ENCODE results near the gene ZNF598.

The ZNF598 gene

GRCh38 chr16:2009791-2010510, at the start of gene ZNF598:
Gene ZNF598 (minus strand): TSS chr16:2009821.
- peak; percentile 86 for DNase-seq
- H3K4me1 Mint-ChIP-seq, result peaks cover 44% of the 10 kb centered on the region
- no peaks in the 10 kb centered on the region for H3K27me3 Mint-ChIP-seq (ENCODE audit: low read depth, poor library complexity)
- H3K4me3 Mint-ChIP-seq, result peak within 1 kb of the TSS; percentile 85
- H3K9me3 Mint-ChIP-seq, result no peaks in the 10 kb centered on the region
- TF ChIP-seq, protein P1, sequence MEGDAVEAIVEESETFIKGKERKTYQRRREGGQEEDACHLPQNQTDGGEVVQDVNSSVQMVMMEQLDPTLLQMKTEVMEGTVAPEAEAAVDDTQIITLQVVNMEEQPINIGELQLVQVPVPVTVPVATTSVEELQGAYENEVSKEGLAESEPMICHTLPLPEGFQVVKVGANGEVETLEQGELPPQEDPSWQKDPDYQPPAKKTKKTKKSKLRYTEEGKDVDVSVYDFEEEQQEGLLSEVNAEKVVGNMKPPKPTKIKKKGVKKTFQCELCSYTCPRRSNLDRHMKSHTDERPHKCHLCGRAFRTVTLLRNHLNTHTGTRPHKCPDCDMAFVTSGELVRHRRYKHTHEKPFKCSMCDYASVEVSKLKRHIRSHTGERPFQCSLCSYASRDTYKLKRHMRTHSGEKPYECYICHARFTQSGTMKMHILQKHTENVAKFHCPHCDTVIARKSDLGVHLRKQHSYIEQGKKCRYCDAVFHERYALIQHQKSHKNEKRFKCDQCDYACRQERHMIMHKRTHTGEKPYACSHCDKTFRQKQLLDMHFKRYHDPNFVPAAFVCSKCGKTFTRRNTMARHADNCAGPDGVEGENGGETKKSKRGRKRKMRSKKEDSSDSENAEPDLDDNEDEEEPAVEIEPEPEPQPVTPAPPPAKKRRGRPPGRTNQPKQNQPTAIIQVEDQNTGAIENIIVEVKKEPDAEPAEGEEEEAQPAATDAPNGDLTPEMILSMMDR (IDR thresholded peaks at IDR 0.05), result no peak
- H3K27ac Mint-ChIP-seq, result peak within 1 kb of the TSS; percentile 75
- H3K36me3 Mint-ChIP-seq (ENCODE audit: low read depth), result no peaks in the 10 kb centered on the region

DNA sequence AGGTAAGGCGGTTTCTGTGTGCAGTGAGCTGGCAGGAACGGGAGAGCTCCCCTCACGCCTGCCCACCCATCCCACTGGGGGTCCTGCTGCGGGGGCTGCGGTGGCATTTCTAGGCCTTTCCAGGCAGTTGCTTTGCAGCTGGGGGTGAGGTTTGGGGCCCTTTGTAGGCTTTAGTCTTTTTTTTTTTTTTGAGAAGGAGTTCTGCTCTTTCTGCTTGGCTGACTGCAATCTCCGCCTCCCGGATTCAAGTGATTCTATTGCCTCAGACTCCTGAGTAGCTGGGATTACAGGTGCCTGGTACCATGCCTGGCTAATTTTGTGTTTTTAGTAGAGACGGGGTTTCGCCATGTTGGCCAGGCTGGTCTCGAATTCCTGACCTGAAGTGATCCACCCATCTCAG, 49.3 kb upstream of the ZNF598 start:
- peaks cover 7% of the 10 kb centered on the region for H3K36me3 Mint-ChIP-seq (ENCODE audit: low read depth)
- H3K27ac Mint-ChIP-seq, result peak overlapping the region; percentile 67
- H3K27me3 Mint-ChIP-seq (ENCODE audit: low read depth, poor library complexity), result peaks cover 3% of the 10 kb centered on the region
- no peak overlapping the region for H3K4me3 Mint-ChIP-seq
- TF ChIP-seq, protein P1 (IDR thresholded peaks at IDR 0.05), result no peak
- peaks cover 17% of the 10 kb centered on the region for H3K4me1 Mint-ChIP-seq
- no peak for DNase-seq
- H3K9me3 Mint-ChIP-seq, result no peaks in the 10 kb centered on the region

DNA sequence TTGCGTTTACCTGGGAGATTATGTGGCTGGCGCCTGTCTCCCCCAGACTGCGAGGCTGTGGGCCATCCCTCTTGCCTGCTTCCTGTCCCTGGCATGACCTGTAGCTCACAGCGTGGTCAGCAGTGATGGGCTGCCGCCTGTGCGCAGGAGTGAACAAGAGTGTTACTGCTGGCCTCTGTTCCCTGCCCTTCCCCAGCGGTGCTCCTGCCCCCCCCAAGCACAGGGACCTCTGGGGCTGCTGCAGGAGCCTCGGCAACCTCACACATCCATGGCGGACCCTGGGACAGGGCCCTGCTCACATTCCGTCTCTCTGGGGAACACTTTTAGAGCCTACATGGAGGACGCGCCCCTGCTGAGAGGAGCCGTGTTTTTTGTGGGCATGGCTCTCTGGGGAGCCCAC, 48.8 kb upstream of the ZNF598 start:
- peaks cover 17% of the 10 kb centered on the region for H3K4me1 Mint-ChIP-seq
- no peaks in the 10 kb centered on the region for H3K9me3 Mint-ChIP-seq
- TF ChIP-seq, protein P1 (IDR thresholded peaks at IDR 0.05), result no peak
- DNase-seq, result no peak
- H3K27me3 Mint-ChIP-seq (ENCODE audit: low read depth, poor library complexity), result peaks cover 2% of the 10 kb centered on the region
- peak overlapping the region; percentile 25 for H3K4me3 Mint-ChIP-seq
- peak overlapping the region; percentile 67 for H3K27ac Mint-ChIP-seq
- peaks cover 3% of the 10 kb centered on the region for H3K36me3 Mint-ChIP-seq (ENCODE audit: low read depth)

GRCh38 chr16:2057438-2057837, 47.8 kb upstream of the ZNF598 start:
- DNase-seq, result no peak
- Mint-ChIP-seq H3K27ac (no peak overlapping the region), H3K27me3 (ENCODE audit: low read depth, poor library complexity) (no peaks in the 10 kb centered on the region), H3K4me1 (peaks cover 17% of the 10 kb centered on the region), H3K9me3 (no peaks in the 10 kb centered on the region), H3K36me3 (ENCODE audit: low read depth) (no peaks in the 10 kb centered on the region), H3K4me3 (no peak overlapping the region)
- TF ChIP-seq, protein P1 (IDR thresholded peaks at IDR 0.05), result no peak

- Mint-ChIP-seq H3K27me3 (ENCODE audit: low read depth, poor library complexity) (no peaks in the 10 kb centered on the region), H3K36me3 (ENCODE audit: low read depth) (peaks cover 3% of the 10 kb centered on the region), H3K9me3 (no peaks in the 10 kb centered on the region), H3K27ac (no peak overlapping the region), H3K4me3 (no peak overlapping the region), H3K4me1 (peaks cover 17% of the 10 kb centered on the region)
- TF ChIP-seq, protein P1 (IDR thresholded peaks at IDR 0.05), result peak; percentile 35
- DNase-seq, result no peak
These were observed 47.2 kb upstream of the ZNF598 start for GRCh38 chr16:2056681-2057407.

Data from nephron progenitor cell (in vitro differentiated cells).